HEK293T (cell line): Measurements from ENCODE around the gene BICD2.

Experiments used
- ARNT ChIP-seq: fragments of 450-650 bp; IDR thresholded peaks from 2 replicates; pipeline ENCODE4 v1.6.1; 2017; ENCODE audit warnings: mild to moderate bottlenecking
- BHLHE40 ChIP-seq: fragments of 450-650 bp; IDR thresholded peaks from 2 replicates; pipeline ENCODE4 v1.6.1; 2016; ENCODE audit warnings: mild to moderate bottlenecking, moderate library complexity, borderline replicate concordance
- SP1 ChIP-seq: fragments of 450-650 bp; IDR thresholded peaks from 2 replicates; pipeline ENCODE4 v1.6.1; 2017
- SUZ12 ChIP-seq: fragments of 450-650 bp; IDR thresholded peaks from 2 replicates; pipeline ENCODE4 v1.6.1; 2016; ENCODE audit warnings: mild to moderate bottlenecking
- ZNF384 ChIP-seq: fragments of 450-650 bp; IDR thresholded peaks from 2 replicates; pipeline ENCODE4 v1.6.1; 2016

GRCh38 chr9:92682269-92682668, 82.4 kb downstream of the BICD2 start:
- no peak for TF ChIP-seq SUZ12
- TF ChIP-seq BHLHE40 = no peak
- no peak for TF ChIP-seq ARNT
- no peak for TF ChIP-seq ZNF384
- TF ChIP-seq SP1 = no peak
